ENCODE results near the gene ANKMY1.

Gene ANKMY1

GRCh38 chr2:240468303-240469238 lies 89.2 kb downstream of the ANKMY1 start:
- no peak for DNase-seq

GRCh38 chr2:240467659-240468302 lies 90.0 kb downstream of the ANKMY1 start:
- DNase-seq = no peak

- no peak for DNase-seq
Observed at GRCh38 chr2:240467149-240467642, 90.6 kb downstream of the ANKMY1 start.

GRCh38 chr2:240466579-240467148 lies 91.1 kb downstream of the ANKMY1 start:
- DNase-seq = no peak

GRCh38 chr2:240465765-240466578 lies 91.8 kb downstream of the ANKMY1 start:
- DNase-seq = no peak

- no peak for DNase-seq
Observed at GRCh38 chr2:240465268-240465764, 92.5 kb downstream of the ANKMY1 start.

GRCh38 chr2:240464514-240465241 lies 93.1 kb downstream of the ANKMY1 start:
- DNase-seq = no peak

GRCh38 chr2:240463866-240464481 lies 93.8 kb downstream of the ANKMY1 start:
- no peak for DNase-seq

- DNase-seq = no peak
Observed at GRCh38 chr2:240463274-240463865, 94.4 kb downstream of the ANKMY1 start.

- no peak for DNase-seq
Observed at GRCh38 chr2:240462707-240463273, 95.0 kb downstream of the ANKMY1 start.

GRCh38 chr2:240462073-240462706 lies 95.6 kb downstream of the ANKMY1 start:
- no peak for DNase-seq

- DNase-seq = no peak
Observed at GRCh38 chr2:240461471-240462072, 96.2 kb downstream of the ANKMY1 start.

GRCh38 chr2:240460781-240461431 lies 96.9 kb downstream of the ANKMY1 start:
- no peak for DNase-seq

GRCh38 chr2:240460253-240460711 lies 97.5 kb downstream of the ANKMY1 start:
- DNase-seq = no peak

GRCh38 chr2:240459401-240460252 lies 98.2 kb downstream of the ANKMY1 start:
- DNase-seq = no peak

- DNase-seq = no peak
Observed at GRCh38 chr2:240458900-240459391, 98.8 kb downstream of the ANKMY1 start.

- DNase-seq = no peak
Observed at GRCh38 chr2:240458044-240458899, 99.5 kb downstream of the ANKMY1 start.
